NCI-H446 (cell line): ENCODE measurements around the gene GPR17.

ENCODE experiments used
- DNase-seq, 2 experiments: peaks; one replicate each; lab custom pipeline; 2025; lab: John Stamatoyannopoulos, UW

The GPR17 gene

GRCh38 chr2:127670957-127671290 lies 25.0 kb downstream of the GPR17 start:
- no peak for DNase-seq

- no peak for DNase-seq
Measured at GRCh38 chr2:127671557-127672302, 25.8 kb downstream of the GPR17 start.

- DNase-seq: no peak
Measured at GRCh38 chr2:127672341-127673224, 26.6 kb downstream of the GPR17 start.

GRCh38 chr2:127673291-127674069 lies 27.5 kb downstream of the GPR17 start:
- DNase-seq: no peak

GRCh38 chr2:127674241-127675209 lies 28.6 kb downstream of the GPR17 start:
- DNase-seq: no peak

GRCh38 chr2:127675331-127676261 lies 29.6 kb downstream of the GPR17 start, which contains the start of gene LIMS2:
Gene LIMS2, minus strand, starts transcription at chr2:127675530. Its CDS starts 506 bp downstream, at chr2:127675024.
- no peak for DNase-seq

- no peak for DNase-seq
Measured at GRCh38 chr2:127676906-127677305, 31.0 kb downstream of the GPR17 start.

- no peak for DNase-seq
Measured at GRCh38 chr2:127678531-127678930, 32.6 kb downstream of the GPR17 start.

GRCh38 chr2:127678991-127679390 lies 33.0 kb downstream of the GPR17 start:
- DNase-seq: no peak

- DNase-seq: no peak
Measured at GRCh38 chr2:127679680-127680361, 33.9 kb downstream of the GPR17 start.

GRCh38 chr2:127680706-127681287 lies 34.8 kb downstream of the GPR17 start:
- no peak for DNase-seq

- DNase-seq: peak in 1 of 2 experiments; percentile 36
Measured at GRCh38 chr2:127681288-127681804, 35.4 kb downstream of the GPR17 start.

GRCh38 chr2:127681976-127682857 lies 36.3 kb downstream of the GPR17 start:
- no peak for DNase-seq

- DNase-seq: no peak
Measured at GRCh38 chr2:127683056-127683455, 37.1 kb downstream of the GPR17 start.

GRCh38 chr2:127683757-127684156 lies 37.8 kb downstream of the GPR17 start:
- no peak for DNase-seq

GRCh38 chr2:127685410-127686080 lies 39.6 kb downstream of the GPR17 start:
- no peak for DNase-seq

GRCh38 chr2:127688405-127688804 lies 42.5 kb downstream of the GPR17 start:
- no peak for DNase-seq
